GM12892 (cell line): ENCODE measurements around the gene DLG3.

Experiments
- POLR2A ChIP-seq: IDR thresholded peaks from 2 replicates; pipeline ENCODE4 v1.6.1; 2011; ENCODE audit warnings: low read depth, low read length, control low read depth
- POLR2AphosphoS5 ChIP-seq: IDR thresholded peaks from 2 replicates; pipeline ENCODE4 v1.6.1; 2011; ENCODE audit warnings: low read depth, low read length, control low read depth
- TAF1 ChIP-seq: IDR thresholded peaks from 2 replicates; pipeline ENCODE4 v1.6.1; 2011; ENCODE audit warnings: low read depth, mild to moderate bottlenecking, control low read depth, low read length, borderline replicate concordance

DNA sequence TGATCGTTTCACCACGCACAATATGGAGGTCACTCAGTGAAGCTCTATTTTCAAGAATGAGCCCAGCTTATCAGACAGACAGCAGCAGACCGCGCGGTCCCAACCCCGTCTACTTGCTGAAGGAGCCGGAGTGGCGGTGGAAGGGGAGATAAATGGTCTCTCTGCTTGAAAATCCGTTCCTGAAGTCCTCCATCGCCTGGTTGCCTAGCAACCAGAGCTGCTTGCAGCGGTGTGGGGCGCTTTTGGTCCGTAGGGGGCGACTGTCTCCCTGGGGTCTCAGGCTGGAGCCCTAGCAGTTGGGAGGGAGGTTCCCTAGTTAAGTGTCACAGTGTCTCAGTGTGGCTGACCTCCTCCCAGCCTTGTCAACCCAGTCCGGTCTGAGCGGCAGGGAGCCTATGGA lies 8.3 kb upstream of the DLG3 start:
- TF ChIP-seq POLR2A (no peak), POLR2AphosphoS5 (no peak), TAF1 (no peak)
